ENCODE measurements around the gene ACCSL. TPM values are rescaled to one million over a fixed set of nuclear protein-coding genes. Genes with fewer than 3 reads are reported as not detected.

ACCSL gene
- total and polyA plus RNA-seq, 2 donors (not counting 1 experiment from before 2014, with no cell fraction given), result not detected

- H3K9ac ChIP-seq (ENCODE audit: insufficient read depth, low read length), result no peak overlapping the region
- H4K20me1 ChIP-seq (ENCODE audit: control insufficient read depth, extremely low read depth, insufficient read depth, low read length), result no peaks in the 10 kb centered on the region
- no peak overlapping the region for H2AFZ ChIP-seq (ENCODE audit: low read length)
- no peaks in the 10 kb centered on the region for H3K36me3 ChIP-seq (ENCODE audit: control insufficient read depth, insufficient read depth, low read length)
- no peak overlapping the region for H3K4me3 ChIP-seq (replicated peaks in 1 of 4; ENCODE audit: control extremely low read depth in 1 of 4, insufficient read depth in 1 of 4, low read depth in 3 of 4, low read length in 4 of 4)
- peaks cover 30% of the 10 kb centered on the region for H3K4me1 ChIP-seq (ENCODE audit: control insufficient read depth, extremely low read depth, insufficient read depth, low read length)
- no peak for TF ChIP-seq EZH2 (IDR thresholded peaks at IDR 0.05; ENCODE audit: low read length, missing control alignments)
- H3K9me3 ChIP-seq (ENCODE audit: control insufficient read depth, insufficient read depth, low read depth, low read length), result no peaks in the 10 kb centered on the region
- DNase-seq (ENCODE audit: low read depth in 2 of 2), result no peak
- H3K79me2 ChIP-seq (ENCODE audit: control insufficient read depth, insufficient read depth, low read length), result no peaks in the 10 kb centered on the region
- no peak overlapping the region for H3K27ac ChIP-seq (ENCODE audit: insufficient read depth, low read length)
- no peaks in the 10 kb centered on the region for H3K27me3 ChIP-seq (ENCODE audit: control insufficient read depth, insufficient read depth, low read length)
- no peak overlapping the region for H3K4me2 ChIP-seq (ENCODE audit: extremely low read depth, insufficient read depth, low read length)
Observed at GRCh38 chr11:44017443-44018126, 30.2 kb upstream of the ACCSL start.

GRCh38 chr11:44018127-44018521 lies 29.7 kb upstream of the ACCSL start:
- H4K20me1 ChIP-seq (ENCODE audit: control insufficient read depth, extremely low read depth, insufficient read depth, low read length), result no peaks in the 10 kb centered on the region
- H3K4me2 ChIP-seq (ENCODE audit: extremely low read depth, insufficient read depth, low read length), result no peak overlapping the region

DNA sequence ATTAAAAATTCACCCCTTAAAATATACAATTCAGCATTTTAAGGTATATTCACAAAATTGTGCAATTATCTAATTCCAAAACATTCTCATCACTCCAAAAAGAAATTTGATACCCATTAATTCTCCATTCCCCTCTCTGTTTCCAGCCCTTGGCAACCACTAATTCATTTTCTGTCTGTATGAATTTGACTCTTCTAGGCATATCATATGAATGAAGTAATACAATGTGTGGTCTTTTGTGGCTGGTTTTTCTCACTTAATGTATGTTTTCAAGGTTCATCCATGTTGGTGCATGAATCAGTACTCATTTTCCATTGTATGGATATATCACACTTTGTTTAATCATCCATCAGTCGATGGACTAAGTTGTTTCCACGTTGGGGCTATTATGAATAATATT lies 29.0 kb upstream of the ACCSL start:
- H2AFZ ChIP-seq (ENCODE audit: low read length), result no peak overlapping the region
- H3K27ac ChIP-seq (ENCODE audit: insufficient read depth, low read length), result no peak overlapping the region
- no peaks in the 10 kb centered on the region for H3K9me3 ChIP-seq (ENCODE audit: control insufficient read depth, insufficient read depth, low read depth, low read length)
- H3K27me3 ChIP-seq (ENCODE audit: control insufficient read depth, insufficient read depth, low read length), result no peaks in the 10 kb centered on the region
- no peaks in the 10 kb centered on the region for H3K79me2 ChIP-seq (ENCODE audit: control insufficient read depth, insufficient read depth, low read length)
- TF ChIP-seq EZH2 (IDR thresholded peaks at IDR 0.05; ENCODE audit: low read length, missing control alignments), result no peak
- no peak for TF ChIP-seq CTCF (conservative IDR thresholded peaks at IDR 0.05 in 1 of 2, IDR thresholded peaks at IDR 0.05 in 1 of 2; ENCODE audit: low read depth in 1 of 2, low read length in 2 of 2)
- no peaks in the 10 kb centered on the region for H3K36me3 ChIP-seq (ENCODE audit: control insufficient read depth, insufficient read depth, low read length)
- no peaks in the 10 kb centered on the region for H4K20me1 ChIP-seq (ENCODE audit: control insufficient read depth, extremely low read depth, insufficient read depth, low read length)
- no peak overlapping the region for H3K9ac ChIP-seq (ENCODE audit: insufficient read depth, low read length)
- H3K4me1 ChIP-seq (ENCODE audit: control insufficient read depth, extremely low read depth, insufficient read depth, low read length), result peaks cover 30% of the 10 kb centered on the region
- no peak overlapping the region for H3K4me2 ChIP-seq (ENCODE audit: extremely low read depth, insufficient read depth, low read length)
- DNase-seq (ENCODE audit: low read depth in 2 of 2), result no peak
- no peak overlapping the region for H3K4me3 ChIP-seq (replicated peaks in 1 of 4; ENCODE audit: control extremely low read depth in 1 of 4, insufficient read depth in 1 of 4, low read depth in 3 of 4, low read length in 4 of 4)

More at GRCh38 chr11:44018127-44018521, 29.7 kb upstream of the ACCSL start:
- peaks cover 30% of the 10 kb centered on the region for H3K4me1 ChIP-seq (ENCODE audit: control insufficient read depth, extremely low read depth, insufficient read depth, low read length)
- DNase-seq (ENCODE audit: low read depth in 2 of 2), result no peak
- TF ChIP-seq CTCF (conservative IDR thresholded peaks at IDR 0.05 in 1 of 2, IDR thresholded peaks at IDR 0.05 in 1 of 2; ENCODE audit: low read depth in 1 of 2, low read length in 2 of 2) (no peak), EZH2 (IDR thresholded peaks at IDR 0.05; ENCODE audit: low read length, missing control alignments) (no peak)
- no peaks in the 10 kb centered on the region for H3K36me3 ChIP-seq (ENCODE audit: control insufficient read depth, insufficient read depth, low read length)
- H3K27me3 ChIP-seq (ENCODE audit: control insufficient read depth, insufficient read depth, low read length), result no peaks in the 10 kb centered on the region
- H2AFZ ChIP-seq (ENCODE audit: low read length), result no peak overlapping the region
- H3K9me3 ChIP-seq (ENCODE audit: control insufficient read depth, insufficient read depth, low read depth, low read length), result no peaks in the 10 kb centered on the region
- H3K79me2 ChIP-seq (ENCODE audit: control insufficient read depth, insufficient read depth, low read length), result no peaks in the 10 kb centered on the region
- H3K9ac ChIP-seq (ENCODE audit: insufficient read depth, low read length), result no peak overlapping the region
- no peak overlapping the region for H3K27ac ChIP-seq (ENCODE audit: insufficient read depth, low read length)
- H3K4me3 ChIP-seq (replicated peaks in 1 of 4; ENCODE audit: control extremely low read depth in 1 of 4, insufficient read depth in 1 of 4, low read depth in 3 of 4, low read length in 4 of 4), result no peak overlapping the region

Measured in fibroblast of lung (primary cell).